K562 (cell line): ENCODE measurements around the gene KNL1. TPM values are rescaled to one million over a fixed set of nuclear protein-coding genes. Genes with fewer than 3 reads are reported as not detected.

ENCODE experiments used
- ARID3A ChIP-seq: IDR thresholded peaks from 2 replicates; pipeline ENCODE4 v1.6.1; 2012; ENCODE audit warnings: low read depth, low read length, improper control_type of control experiment, borderline replicate concordance
- CTCF ChIP-seq, 3 experiments: IDR thresholded peaks in 2 of 3; conservative IDR thresholded peaks in 1 of 3; 2 replicates each; pipeline ENCODE4 v1.5.1; 2011 to 2012; ENCODE audit warnings: low read length in 3 of 3, mild to moderate bottlenecking in 3 of 3, control low read depth in 2 of 3, improper control_type of control experiment in 1 of 3, inconsistent platforms in 1 of 3, low read depth in 1 of 3, mixed read lengths in 1 of 3, moderate library complexity in 1 of 3; ENCODE audit not compliant: insufficient read depth in 2 of 3
- DMBX1 ChIP-seq: fragments of 250-450 bp; sonication (Bioruptor Pico); IDR thresholded peaks from 2 replicates; pipeline ENCODE4 v1.8.0; 2022; ENCODE audit warnings: inconsistent platforms, mild to moderate bottlenecking, moderate library complexity, borderline replicate concordance
- HMGXB4 ChIP-seq: sonication (generic); formaldehyde crosslinking; IDR thresholded peaks from 2 replicates; pipeline ENCODE4 v1.8.1; 2023; ENCODE audit warnings: mild to moderate bottlenecking, missing genetic modification reagents
- HNRNPL ChIP-seq: fragments of 200-400 bp; formaldehyde crosslinking; IDR thresholded peaks from 2 replicates; pipeline ENCODE4 v1.6.1; 2017; ENCODE audit warnings: low read depth, mild to moderate bottlenecking, low read length
- MTF1 ChIP-seq: fragments of 250-450 bp; sonication (Bioruptor Pico); IDR thresholded peaks from 2 replicates; pipeline ENCODE4 v1.9.0; 2021; ENCODE audit warnings: moderate library complexity, mild to moderate bottlenecking, inconsistent platforms, borderline replicate concordance
- SMAD3 ChIP-seq: fragments of 450-650 bp; formaldehyde crosslinking; conservative IDR thresholded peaks from 2 replicates; pipeline ENCODE4 v1.4.0; 2020; ENCODE audit warnings: mild to moderate bottlenecking
- THRA ChIP-seq: fragments of 450-650 bp; IDR thresholded peaks from 2 replicates; pipeline ENCODE4 v1.6.1; 2017; ENCODE audit warnings: mild to moderate bottlenecking, moderate library complexity
- TRIM25 ChIP-seq: fragments of 450-650 bp; IDR thresholded peaks from 2 replicates; pipeline ENCODE4 v1.7.0; 2016; ENCODE audit warnings: borderline replicate concordance
- USF1 ChIP-seq: sonication (generic); formaldehyde crosslinking; IDR thresholded peaks from 2 replicates; pipeline ENCODE4 v1.9.0; 2022; ENCODE audit warnings: mild to moderate bottlenecking, missing genetic modification reagents
- XRCC3 ChIP-seq: fragments of 450-650 bp; IDR thresholded peaks from 2 replicates; pipeline ENCODE4 v1.6.1; 2017; ENCODE audit warnings: mild to moderate bottlenecking, moderate library complexity
- ZBED1 ChIP-seq: IDR thresholded peaks from 2 replicates; pipeline ENCODE4 v1.6.1; 2014
- ZFP30 ChIP-seq: fragments of 250-450 bp; sonication (Bioruptor Pico); IDR thresholded peaks from 2 replicates; pipeline ENCODE4 v1.8.0; 2022; ENCODE audit warnings: moderate library complexity, mild to moderate bottlenecking, inconsistent platforms, borderline replicate concordance
- ZNF175 ChIP-seq: fragments of 200-800 bp; sonication (Bioruptor generic); IDR thresholded peaks from 2 replicates; pipeline ENCODE4 v1.6.1; 2016; ENCODE audit warnings: low read depth, mild to moderate bottlenecking, missing genetic modification characterization, missing compliant biosample characterization
- ZNF655 ChIP-seq: fragments of 250-450 bp; sonication (Bioruptor Pico); IDR thresholded peaks from 2 replicates; pipeline ENCODE4 v1.5.0; 2021
- polyA plus RNA-seq, 8 experiments: library from polyadenylated mRNA; depleted of rRNA in 4 of 8; stranded (reverse) in 5 of 8; unstranded in 3 of 8; fragments of >200 nt; fragmentation: Nextera tagmentation in 2 of 8; fragmentation: Illumina TruSeq in 1 of 8; extraction: Ambion mirVana in 2 of 8; extraction: Trizol in 1 of 8; gene quantifications; 2 replicates each; pipeline versions ENCODE4 v1.2.1 to v1.2.3, GENCODE V29; 2011 to 2014; ENCODE audit warnings: inconsistent platforms in 1 of 8, missing spikeins in 1 of 8
- total RNA-seq, 7 experiments: library from RNA; depleted of rRNA in 6 of 7; stranded (reverse); fragments of >200 nt in 6 of 7; fragmentation: Illumina TruSeq in 2 of 7; extraction: Trizol in 2 of 7; gene quantifications; 2 replicates each; pipeline versions ENCODE4 v1.2.1 to v1.2.3, GENCODE V29; 2011 to 2021; ENCODE audit warnings: low replicate concordance in 1 of 7

Gene KNL1
- total and polyA plus RNA-seq, 9 of the 15 experiments (the other 6 are each of a cell fraction or from before 2014, with no cell fraction given), result 14.5 to 65.4 (median 34.6) TPM

- TF ChIP-seq CTCF (IDR thresholded peaks at IDR 0.05 in 2 of 3, conservative IDR thresholded peaks at IDR 0.05 in 1 of 3; ENCODE audit: insufficient read depth in 2 of 3, low read depth in 1 of 3, low read length in 3 of 3) (0 out of 6 replicates have a peak, but pooled peaks of 1 of the 3 experiments have one; percentile 5), HMGXB4 (CRISPR knock-in tag) (peak; percentile 99), ARID3A (no peak), XRCC3 (no peak), ZBED1 (no peak), ZNF655 (CRISPR knock-in tag) (no peak), ZNF175 (CRISPR knock-in tag) (no peak), TRIM25 (no peak), MTF1 (CRISPR knock-in tag) (no peak), THRA (no peak), SMAD3 (CRISPR knock-in tag) (no peak), ZFP30 (CRISPR knock-in tag) (no peak), HNRNPL (no peak), DMBX1 (no peak), USF1 (no peak)
Measured at GRCh38 chr15:40694688-40695468, 100.8 kb downstream of the KNL1 start, which contains the start of gene RAD51 (continued).
